Measurements from ENCODE around the gene CNTNAP5.
"Not testable (repeated sequence)": the region's sequence is repeated elsewhere in the genome, so short reads cannot be mapped to it uniquely, and the experiment has no call there.

CNTNAP5 gene

DNA sequence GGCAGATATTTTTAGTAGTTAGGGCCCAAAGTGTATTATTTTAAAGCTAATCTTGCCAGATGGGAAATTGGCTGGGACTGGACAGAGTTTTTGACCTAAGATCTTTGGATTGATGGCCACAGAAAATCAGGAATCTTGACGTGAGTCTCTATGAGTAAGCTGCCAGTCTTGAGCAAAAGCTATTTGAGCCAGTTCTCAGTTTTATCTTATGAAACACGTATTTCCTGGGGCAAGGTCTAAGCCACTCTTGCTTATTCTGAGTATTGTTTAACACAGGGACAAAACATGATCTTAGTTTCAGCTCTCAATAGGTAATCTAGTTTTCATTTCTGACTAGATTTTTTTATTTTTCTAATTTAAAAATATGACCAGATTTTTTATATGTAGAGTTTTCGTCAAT lies 329.4 kb downstream of the CNTNAP5 start:
- Histone ChIP-seq H4K91ac (ENCODE audit: low read length) (no peak overlapping the region), H2AK5ac (ENCODE audit: low read length, severe bottlenecking) (no peak overlapping the region), H3K36me3 (ENCODE audit: control insufficient read depth in 1 of 2, insufficient read depth in 2 of 2, low read depth in 1 of 2, low read length in 2 of 2) (no peaks in the 10 kb centered on the region), H3K9ac (ENCODE audit: low read length) (no peak overlapping the region), H3K4me2 (ENCODE audit: low read length, poor library complexity, severe bottlenecking) (no peak overlapping the region), H3K18ac (ENCODE audit: low read depth in 1 of 2, low read length in 2 of 2) (no peak overlapping the region), H2BK12ac (ENCODE audit: low read length in 2 of 2) (no peak overlapping the region), H3K27me3 (ENCODE audit: control insufficient read depth in 1 of 2, insufficient read depth in 1 of 2, low read length in 2 of 2) (no peaks in the 10 kb centered on the region), H2AFZ (ENCODE audit: low read depth, low read length) (no peak overlapping the region), H3K23ac (ENCODE audit: low read length in 2 of 2) (no peak overlapping the region), H2BK120ac (ENCODE audit: low read depth, low read length) (no peak overlapping the region), H3K9me3 (ENCODE audit: control insufficient read depth, low read length) (peaks cover 5% of the 10 kb centered on the region), H3K14ac (ENCODE audit: low read length in 2 of 2) (no peak overlapping the region), H3K79me1 (replicated peaks; ENCODE audit: low read length, poor library complexity, severe bottlenecking) (no peaks in the 10 kb centered on the region), H3K4me1 (ENCODE audit: control insufficient read depth, insufficient read depth, low read depth, low read length) (no peaks in the 10 kb centered on the region), H3K4me3 (ENCODE audit: insufficient read depth in 1 of 2, low read depth in 1 of 2, low read length in 2 of 2) (no peak overlapping the region), H2BK15ac (ENCODE audit: low read depth, poor library complexity, severe bottlenecking) (no peak overlapping the region), H3K4ac (ENCODE audit: low read depth in 1 of 2, low read length in 2 of 2) (no peak overlapping the region), H3K27ac (ENCODE audit: low read length, poor library complexity, severe bottlenecking) (no peak overlapping the region), H2BK5ac (ENCODE audit: low read depth, low read length, poor library complexity, severe bottlenecking) (no peak overlapping the region), H4K8ac (ENCODE audit: low read length) (no peak overlapping the region)
- no peak for DNase-seq
- WGBS = 88% methylated on average over 3 of the region's 3 CpGs

DNA sequence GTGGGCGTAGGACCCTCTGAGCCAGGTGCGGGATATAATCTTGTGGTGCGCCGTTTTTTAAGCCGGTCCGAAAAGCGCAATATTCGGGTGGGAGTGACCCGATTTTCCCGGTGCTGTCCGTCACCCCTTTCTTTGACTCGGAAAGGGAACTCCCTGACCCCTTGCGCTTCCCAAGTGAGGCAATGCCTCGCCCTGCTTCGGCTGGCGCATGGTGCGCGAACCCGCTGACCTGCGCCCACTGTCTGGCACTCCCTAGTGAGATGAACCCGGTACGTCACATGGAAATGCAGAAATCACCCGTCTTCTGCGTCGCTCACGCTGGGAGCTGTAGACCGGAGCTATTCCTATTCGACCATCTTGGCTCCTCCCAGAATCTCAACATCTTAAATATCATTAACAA lies 336.9 kb downstream of the CNTNAP5 start:
- H2BK5ac ChIP-seq (ENCODE audit: low read depth, low read length, poor library complexity, severe bottlenecking); H3K9ac ChIP-seq (ENCODE audit: low read length); H2AK5ac ChIP-seq (ENCODE audit: low read length, severe bottlenecking); H3K4ac ChIP-seq (ENCODE audit: low read depth in 1 of 2, low read length in 2 of 2); H3K23ac ChIP-seq (ENCODE audit: low read length in 2 of 2); H4K91ac ChIP-seq (ENCODE audit: low read length); H2AFZ ChIP-seq (ENCODE audit: low read depth, low read length); H2BK12ac ChIP-seq (ENCODE audit: low read length in 2 of 2); H2BK15ac ChIP-seq (ENCODE audit: low read depth, poor library complexity, severe bottlenecking); H3K4me3 ChIP-seq (ENCODE audit: insufficient read depth in 1 of 2, low read depth in 1 of 2, low read length in 2 of 2); H3K14ac ChIP-seq (ENCODE audit: low read length in 2 of 2); H3K9me3 ChIP-seq (ENCODE audit: control insufficient read depth, low read length); H4K8ac ChIP-seq (ENCODE audit: low read length); H2BK120ac ChIP-seq (ENCODE audit: low read depth, low read length); H3K27me3 ChIP-seq (ENCODE audit: control insufficient read depth in 1 of 2, insufficient read depth in 1 of 2, low read length in 2 of 2); H3K4me2 ChIP-seq (ENCODE audit: low read length, poor library complexity, severe bottlenecking); H3K27ac ChIP-seq (ENCODE audit: low read length, poor library complexity, severe bottlenecking); H3K4me1 ChIP-seq (ENCODE audit: control insufficient read depth, insufficient read depth, low read depth, low read length); H3K79me1 ChIP-seq (replicated peaks; ENCODE audit: low read length, poor library complexity, severe bottlenecking); H3K36me3 ChIP-seq (ENCODE audit: control insufficient read depth in 1 of 2, insufficient read depth in 2 of 2, low read depth in 1 of 2, low read length in 2 of 2); DNase-seq; H3K18ac ChIP-seq (ENCODE audit: low read depth in 1 of 2, low read length in 2 of 2): not testable (repeated sequence)
- WGBS = 97% methylated on average over 28 of the region's 28 CpGs

DNA sequence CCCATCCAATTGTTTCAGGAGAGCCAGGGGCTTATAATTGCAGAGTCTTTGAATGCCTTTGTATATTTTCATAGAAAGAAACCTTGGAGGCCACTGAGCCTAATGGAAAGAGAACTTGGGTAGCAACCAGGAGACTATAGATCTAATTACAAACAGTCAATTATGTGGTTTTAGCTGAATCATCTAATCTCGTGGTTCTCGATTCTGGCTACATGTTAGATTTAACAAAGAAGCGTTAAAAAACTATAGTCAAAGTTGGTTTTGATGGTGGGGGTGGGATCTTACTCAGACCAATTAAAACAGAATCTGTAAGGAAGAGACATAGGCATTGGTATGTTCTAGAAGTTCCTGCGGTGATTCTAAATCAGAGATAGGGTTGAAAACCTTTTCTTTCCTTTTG lies 344.1 kb downstream of the CNTNAP5 start:
- H3K4ac ChIP-seq (ENCODE audit: low read depth in 1 of 2, low read length in 2 of 2) = no peak overlapping the region
- DNase-seq = no peak
- H3K9ac ChIP-seq (ENCODE audit: low read length) = no peak overlapping the region
- H3K27ac ChIP-seq (ENCODE audit: low read length, poor library complexity, severe bottlenecking) = no peak overlapping the region
- no peak overlapping the region for H3K23ac ChIP-seq (ENCODE audit: low read length in 2 of 2)
- no peaks in the 10 kb centered on the region for H3K36me3 ChIP-seq (ENCODE audit: control insufficient read depth in 1 of 2, insufficient read depth in 2 of 2, low read depth in 1 of 2, low read length in 2 of 2)
- H2AFZ ChIP-seq (ENCODE audit: low read depth, low read length) = no peak overlapping the region
- no peak overlapping the region for H3K4me2 ChIP-seq (ENCODE audit: low read length, poor library complexity, severe bottlenecking)
- H3K4me1 ChIP-seq (ENCODE audit: control insufficient read depth, insufficient read depth, low read depth, low read length) = no peaks in the 10 kb centered on the region
- no peak overlapping the region for H4K91ac ChIP-seq (ENCODE audit: low read length)
- H3K18ac ChIP-seq (ENCODE audit: low read depth in 1 of 2, low read length in 2 of 2) = no peak overlapping the region
- no peaks in the 10 kb centered on the region for H3K27me3 ChIP-seq (ENCODE audit: control insufficient read depth in 1 of 2, insufficient read depth in 1 of 2, low read length in 2 of 2)
- WGBS = 83% methylated on average over 3 of the region's 4 CpGs
- no peak overlapping the region for H2BK12ac ChIP-seq (ENCODE audit: low read length in 2 of 2)
- no peak overlapping the region for H2AK5ac ChIP-seq (ENCODE audit: low read length, severe bottlenecking)
- H3K14ac ChIP-seq (ENCODE audit: low read length in 2 of 2) = no peak overlapping the region
- H4K8ac ChIP-seq (ENCODE audit: low read length) = no peak overlapping the region
- H3K79me1 ChIP-seq (replicated peaks; ENCODE audit: low read length, poor library complexity, severe bottlenecking) = no peaks in the 10 kb centered on the region
- no peak overlapping the region for H2BK15ac ChIP-seq (ENCODE audit: low read depth, poor library complexity, severe bottlenecking)
- no peak overlapping the region for H3K4me3 ChIP-seq (ENCODE audit: insufficient read depth in 1 of 2, low read depth in 1 of 2, low read length in 2 of 2)
- no peak overlapping the region for H2BK120ac ChIP-seq (ENCODE audit: low read depth, low read length)
- H3K9me3 ChIP-seq (ENCODE audit: control insufficient read depth, low read length) = no peaks in the 10 kb centered on the region
- no peak overlapping the region for H2BK5ac ChIP-seq (ENCODE audit: low read depth, low read length, poor library complexity, severe bottlenecking)

DNA sequence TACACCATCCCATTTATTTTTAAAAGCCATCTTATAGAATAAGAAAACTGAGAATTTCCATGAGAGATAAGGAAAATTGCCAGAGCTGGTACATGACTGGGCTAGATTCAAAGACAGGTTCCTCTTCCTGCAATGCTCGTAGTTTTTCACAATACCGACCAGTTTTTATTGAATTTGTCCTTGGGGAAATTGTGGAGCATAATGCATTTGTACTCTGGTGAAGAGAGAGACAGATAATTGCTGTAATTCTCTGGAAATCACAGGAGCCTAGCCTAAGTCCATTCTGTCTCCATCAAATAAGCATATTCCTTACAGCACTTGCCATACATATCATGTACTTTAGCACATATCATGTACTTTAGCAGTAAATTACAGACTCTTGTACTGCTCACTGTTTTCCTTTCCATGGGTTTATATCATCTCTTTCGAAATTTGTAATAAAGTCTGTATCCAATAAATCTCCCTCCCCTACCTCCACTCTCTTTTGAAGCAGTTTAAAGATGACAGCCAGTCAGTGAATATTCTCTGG lies 355.2 kb downstream of the CNTNAP5 start:
- H3K4me2 ChIP-seq (ENCODE audit: low read length, poor library complexity, severe bottlenecking) = no peak overlapping the region
- no peak overlapping the region for H2AFZ ChIP-seq (ENCODE audit: low read depth, low read length)
- no peak overlapping the region for H4K8ac ChIP-seq (ENCODE audit: low read length)
- no peak overlapping the region for H3K4me3 ChIP-seq (ENCODE audit: insufficient read depth in 1 of 2, low read depth in 1 of 2, low read length in 2 of 2)
- no peak overlapping the region for H2BK120ac ChIP-seq (ENCODE audit: low read depth, low read length)
- H4K91ac ChIP-seq (ENCODE audit: low read length) = no peak overlapping the region
- H3K79me1 ChIP-seq (replicated peaks; ENCODE audit: low read length, poor library complexity, severe bottlenecking) = no peaks in the 10 kb centered on the region
- DNase-seq = no peak
- WGBS = 64% methylated on average over 3 of the region's 3 CpGs
- no peak overlapping the region for H2AK5ac ChIP-seq (ENCODE audit: low read length, severe bottlenecking)
- no peaks in the 10 kb centered on the region for H3K27me3 ChIP-seq (ENCODE audit: control insufficient read depth in 1 of 2, insufficient read depth in 1 of 2, low read length in 2 of 2)
- H3K4me1 ChIP-seq (ENCODE audit: control insufficient read depth, insufficient read depth, low read depth, low read length) = no peaks in the 10 kb centered on the region
- H2BK5ac ChIP-seq (ENCODE audit: low read depth, low read length, poor library complexity, severe bottlenecking) = no peak overlapping the region
- no peak overlapping the region for H3K4ac ChIP-seq (ENCODE audit: low read depth in 1 of 2, low read length in 2 of 2)
- H3K18ac ChIP-seq (ENCODE audit: low read depth in 1 of 2, low read length in 2 of 2) = no peak overlapping the region
- H3K23ac ChIP-seq (ENCODE audit: low read length in 2 of 2) = no peak overlapping the region
- H2BK12ac ChIP-seq (ENCODE audit: low read length in 2 of 2) = no peak overlapping the region
- no peak overlapping the region for H3K27ac ChIP-seq (ENCODE audit: low read length, poor library complexity, severe bottlenecking)
- no peak overlapping the region for H3K9ac ChIP-seq (ENCODE audit: low read length)
- no peaks in the 10 kb centered on the region for H3K9me3 ChIP-seq (ENCODE audit: control insufficient read depth, low read length)
- no peaks in the 10 kb centered on the region for H3K36me3 ChIP-seq (ENCODE audit: control insufficient read depth in 1 of 2, insufficient read depth in 2 of 2, low read depth in 1 of 2, low read length in 2 of 2)
- H3K14ac ChIP-seq (ENCODE audit: low read length in 2 of 2) = no peak overlapping the region
- no peak overlapping the region for H2BK15ac ChIP-seq (ENCODE audit: low read depth, poor library complexity, severe bottlenecking)
